Stimulated activated CD4-positive, alpha-beta T cell treated with anti-CD3 and anti-CD28 coated beads, Interleukin-4, amount 100 ng/mL, for 4 hours (primary cell): ENCODE results near the gene HMBS.
A peak's percentile ranks its signal among the peaks of the same experiment; 100 is the strongest.
"Not testable (repeated sequence)": the region's sequence is repeated elsewhere in the genome, so short reads cannot be mapped to it uniquely, and the experiment has no call there.

Source experiments
- DNase-seq, 2 experiments: peaks; one replicate each; pipeline ENCODE4 v3.0.0-alpha.2; 2020

The HMBS gene

GRCh38 chr11:119084663-119085436 is at the start of gene HMBS:
Gene HMBS, plus strand, starts transcription at chr11:119084881. Its CDS starts 153 bp downstream, at chr11:119085034.
- DNase-seq, result peak; percentile 87 to 92

DNA sequence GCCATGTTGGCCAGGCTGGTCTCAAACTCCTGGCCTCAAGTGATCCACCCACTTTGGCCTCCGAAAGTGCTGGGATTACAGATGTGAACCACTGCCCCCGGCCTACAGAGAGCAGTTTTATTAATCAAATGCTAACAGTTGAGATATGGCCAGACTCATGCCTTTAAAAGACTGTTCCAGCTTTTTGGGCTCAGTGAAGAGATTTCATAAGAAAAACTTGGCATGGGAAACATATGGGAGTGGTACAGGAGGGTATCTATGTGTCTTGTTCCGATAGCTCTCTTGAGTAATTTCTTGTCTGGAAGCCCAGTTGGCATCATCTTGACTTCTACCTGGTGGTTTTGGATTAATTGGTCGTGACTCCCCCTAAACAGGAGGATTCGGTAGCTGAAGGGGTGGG is 45.8 kb upstream of the HMBS start:
- no peak for DNase-seq

- DNase-seq, result not testable (repeated sequence)
Measured at GRCh38 chr11:119039471-119039870, 45.2 kb upstream of the HMBS start.

DNA sequence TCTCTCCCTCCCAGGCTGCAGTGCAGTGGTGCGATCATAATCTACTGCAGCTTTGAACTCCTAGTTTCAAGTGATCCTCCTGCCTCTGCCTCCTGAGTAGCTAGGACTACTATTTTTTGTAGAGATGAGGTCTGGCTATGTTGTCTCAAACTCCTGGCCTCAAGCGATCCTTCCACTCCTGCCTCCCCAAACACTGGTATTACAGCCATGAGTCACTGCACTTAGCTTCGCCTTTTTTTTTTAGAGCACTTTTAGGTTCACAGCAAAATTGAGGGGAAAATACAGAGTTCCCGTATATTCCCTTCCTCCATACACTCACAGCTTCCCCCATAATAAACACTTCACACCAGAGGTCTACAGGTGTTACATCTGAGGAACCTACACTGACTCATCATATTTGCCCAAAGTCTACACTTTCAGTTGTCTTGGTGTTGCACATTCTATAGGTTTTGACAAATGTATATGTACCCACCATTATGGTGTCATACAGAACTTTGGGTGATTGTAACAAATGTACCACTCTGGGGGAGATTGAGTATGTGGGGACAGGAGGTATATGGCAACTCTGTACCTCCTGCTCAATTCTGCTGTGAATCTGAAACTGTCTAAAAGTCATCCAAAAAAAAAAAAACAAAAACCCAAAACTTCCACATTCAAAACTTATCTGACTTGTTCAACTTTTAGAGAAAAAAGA is 42.7 kb upstream of the HMBS start:
- DNase-seq, result no peak

DNA sequence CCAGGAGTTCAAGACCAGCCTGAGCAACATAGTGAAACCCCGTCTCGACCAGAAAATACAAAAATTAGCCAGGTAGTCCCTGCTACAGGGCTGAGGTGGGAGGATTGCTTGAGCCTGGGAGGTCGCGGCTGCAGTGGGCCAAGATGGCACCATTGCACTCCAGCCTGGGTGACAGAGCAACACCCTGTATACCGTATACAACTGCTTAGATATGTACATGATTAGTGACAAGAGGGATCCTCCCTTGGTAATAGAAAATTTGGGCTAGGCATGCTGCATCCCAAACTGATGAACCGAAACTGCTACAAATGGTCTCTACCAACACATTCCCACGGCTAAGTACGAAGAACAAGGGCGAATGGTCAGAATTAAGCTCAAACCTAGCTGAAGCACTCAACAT is 41.8 kb upstream of the HMBS start:
- no peak for DNase-seq

- no peak for DNase-seq
Measured at GRCh38 chr11:119044708-119045107, 40.0 kb upstream of the HMBS start.

- DNase-seq, result no peak
Measured at GRCh38 chr11:119046489-119046888, 38.2 kb upstream of the HMBS start.

GRCh38 chr11:119047205-119047604 is 37.5 kb upstream of the HMBS start:
- no peak for DNase-seq

GRCh38 chr11:119048644-119049043 is 36.0 kb upstream of the HMBS start:
- DNase-seq, result no peak

GRCh38 chr11:119049081-119049480 is 35.6 kb upstream of the HMBS start:
- no peak for DNase-seq

GRCh38 chr11:119051440-119052162 is 33.1 kb upstream of the HMBS start:
- DNase-seq, result peak; percentile 22 to 28

DNA sequence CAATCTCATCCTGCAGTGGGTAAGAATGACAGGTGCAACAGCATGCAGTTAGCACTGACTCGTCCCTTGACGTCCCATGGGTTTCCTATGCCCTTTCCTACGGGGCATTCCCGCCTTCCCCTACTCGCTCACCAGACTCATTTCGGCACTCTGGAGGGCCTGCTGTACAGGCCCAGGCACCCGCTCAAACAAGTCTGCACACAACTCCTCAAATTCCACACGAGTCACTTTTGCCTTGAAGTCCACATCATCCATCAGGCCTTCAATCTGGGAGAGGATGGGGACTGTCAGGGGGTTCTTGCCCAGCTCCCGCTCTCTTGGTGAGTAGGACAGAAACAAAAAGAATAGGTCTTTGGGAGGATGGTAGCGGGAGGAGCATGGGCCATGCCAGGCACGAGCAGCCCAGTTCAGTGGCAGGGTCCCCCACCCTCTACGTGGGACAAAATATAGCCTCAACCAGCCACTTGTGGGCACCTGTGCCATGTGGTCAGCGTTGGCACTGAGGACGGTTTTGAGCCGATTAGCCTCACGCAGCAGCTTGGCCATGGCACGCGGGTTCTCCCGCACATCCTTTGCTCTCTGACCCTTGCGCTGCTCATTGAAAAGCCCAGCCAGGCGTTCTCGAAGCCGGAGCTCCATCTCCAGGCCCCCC is 32.4 kb upstream of the HMBS start:
- no peak for DNase-seq

GRCh38 chr11:119054418-119054817 is 30.3 kb upstream of the HMBS start:
- no peak for DNase-seq

DNA sequence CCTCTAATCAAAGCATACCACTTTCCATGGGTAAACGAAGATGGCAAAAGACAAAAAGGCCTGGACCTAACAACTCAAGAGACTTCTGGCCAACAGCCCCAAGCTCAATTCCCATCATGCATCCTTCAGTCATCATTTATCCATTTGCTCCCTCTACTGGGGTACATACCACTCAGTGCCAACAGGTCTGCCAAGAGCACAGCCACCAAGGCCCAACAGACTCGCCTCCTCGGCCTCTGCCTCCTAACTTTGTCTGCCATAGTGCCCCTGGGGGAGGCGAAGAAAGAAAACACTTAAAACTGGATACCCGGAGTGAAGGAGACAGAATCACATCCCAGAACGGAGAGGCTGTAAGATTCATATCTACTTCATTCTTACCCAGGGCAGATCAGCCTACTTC is 28.8 kb upstream of the HMBS start:
- no peak for DNase-seq

DNA sequence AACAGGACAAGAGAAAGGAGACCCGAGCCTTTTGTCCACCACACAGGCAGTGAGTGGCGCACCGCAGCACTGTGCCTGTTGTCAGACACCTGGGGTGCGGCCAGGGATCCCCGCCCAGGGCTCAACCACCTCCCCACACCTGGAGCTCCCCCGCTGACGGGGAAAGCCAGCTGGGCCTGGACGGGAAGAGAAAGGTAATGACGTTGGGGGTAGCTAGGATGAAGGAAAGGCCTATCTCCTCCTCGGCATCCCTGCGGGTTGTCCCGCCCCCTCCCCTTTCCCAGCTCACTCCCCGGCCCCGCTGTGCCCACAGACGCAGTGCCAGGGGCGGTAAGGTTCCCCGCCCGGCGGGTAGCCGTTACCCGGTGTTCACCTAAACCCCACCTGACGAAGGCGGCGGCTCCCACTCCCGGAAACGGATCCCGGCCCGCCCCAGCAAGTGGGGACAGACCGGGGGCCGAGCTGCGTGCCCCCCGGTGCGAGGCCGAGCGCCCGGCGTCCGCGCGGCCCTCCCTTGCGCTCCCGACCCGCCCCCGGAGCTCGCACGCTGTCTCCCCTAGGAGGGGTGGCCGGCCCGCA is 28.2 kb upstream of the HMBS start:
- DNase-seq, result peak; percentile 30 to 33

DNA sequence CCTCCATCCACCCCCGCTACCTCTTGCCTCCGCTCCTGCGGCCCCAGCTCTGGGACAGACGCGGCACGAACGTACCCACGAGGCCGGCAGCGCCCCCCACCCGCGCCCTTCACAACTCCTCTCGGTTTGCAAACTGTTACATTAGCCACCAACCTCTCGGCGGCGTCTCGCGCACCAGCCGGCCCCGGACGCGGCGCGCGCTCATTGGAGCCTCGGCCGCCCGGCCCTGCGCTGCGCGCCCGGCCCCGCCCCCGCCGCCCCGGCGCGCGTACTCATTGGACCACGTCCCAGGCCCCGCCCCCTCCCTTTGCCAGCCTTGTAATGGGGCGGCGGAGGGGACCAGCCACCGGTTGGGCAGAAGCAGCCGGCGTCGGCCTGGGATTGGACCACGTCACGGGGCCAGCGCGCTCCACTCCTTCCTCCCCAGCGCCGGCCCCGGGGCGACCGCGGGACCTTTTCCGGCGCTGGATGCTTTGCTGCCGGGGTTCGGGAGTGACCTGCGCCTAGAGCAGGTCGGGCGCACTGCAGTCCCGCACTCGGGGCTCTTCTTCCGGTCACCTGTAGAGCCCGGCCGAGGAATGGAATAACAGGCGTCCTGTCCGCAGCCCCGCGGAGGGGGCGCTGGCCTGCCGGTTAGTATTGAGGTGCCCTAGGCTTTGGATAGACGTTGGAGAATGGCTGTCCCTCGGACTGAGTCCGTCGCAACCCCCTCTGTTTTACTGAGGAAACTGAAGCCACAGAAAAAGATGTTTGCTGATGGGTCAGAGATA is 27.5 kb upstream of the HMBS start, which contains the start of gene HYOU1:
Gene HYOU1, minus strand, starts transcription at position 206 of the 770 bp plus-strand sequence. CDS start 1,045 bp downstream, outside the sequence.
- DNase-seq, result peak; percentile 97 to 99

- DNase-seq, result not testable (repeated sequence)
Measured at GRCh38 chr11:119059128-119059527, 25.6 kb upstream of the HMBS start.

DNA sequence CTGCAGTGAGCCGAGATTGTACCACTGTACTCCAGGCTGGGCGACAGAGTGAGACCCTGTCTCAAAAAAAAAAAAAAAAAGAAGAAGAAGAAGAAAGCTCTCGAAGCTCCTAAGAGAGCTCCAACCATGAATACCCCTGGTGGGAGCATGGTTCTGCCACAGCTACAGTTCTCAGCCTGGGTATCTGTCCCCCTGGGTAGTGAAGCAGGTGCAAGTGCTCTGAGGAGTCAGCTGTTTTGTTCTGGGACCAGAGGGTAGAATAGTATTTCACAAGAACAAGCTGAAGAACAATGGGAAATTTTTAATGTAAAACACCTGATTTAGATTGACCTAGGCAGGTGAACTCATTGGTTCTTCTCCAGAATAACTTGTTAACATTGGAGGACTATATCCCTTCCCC is 23.4 kb upstream of the HMBS start:
- DNase-seq, result no peak

GRCh38 chr11:119062779-119063178 is 21.9 kb upstream of the HMBS start:
- DNase-seq, result no peak

- DNase-seq, result peak in 1 of 2 experiments; percentile 45
Measured at GRCh38 chr11:119065369-119065768, 19.3 kb upstream of the HMBS start.

DNA sequence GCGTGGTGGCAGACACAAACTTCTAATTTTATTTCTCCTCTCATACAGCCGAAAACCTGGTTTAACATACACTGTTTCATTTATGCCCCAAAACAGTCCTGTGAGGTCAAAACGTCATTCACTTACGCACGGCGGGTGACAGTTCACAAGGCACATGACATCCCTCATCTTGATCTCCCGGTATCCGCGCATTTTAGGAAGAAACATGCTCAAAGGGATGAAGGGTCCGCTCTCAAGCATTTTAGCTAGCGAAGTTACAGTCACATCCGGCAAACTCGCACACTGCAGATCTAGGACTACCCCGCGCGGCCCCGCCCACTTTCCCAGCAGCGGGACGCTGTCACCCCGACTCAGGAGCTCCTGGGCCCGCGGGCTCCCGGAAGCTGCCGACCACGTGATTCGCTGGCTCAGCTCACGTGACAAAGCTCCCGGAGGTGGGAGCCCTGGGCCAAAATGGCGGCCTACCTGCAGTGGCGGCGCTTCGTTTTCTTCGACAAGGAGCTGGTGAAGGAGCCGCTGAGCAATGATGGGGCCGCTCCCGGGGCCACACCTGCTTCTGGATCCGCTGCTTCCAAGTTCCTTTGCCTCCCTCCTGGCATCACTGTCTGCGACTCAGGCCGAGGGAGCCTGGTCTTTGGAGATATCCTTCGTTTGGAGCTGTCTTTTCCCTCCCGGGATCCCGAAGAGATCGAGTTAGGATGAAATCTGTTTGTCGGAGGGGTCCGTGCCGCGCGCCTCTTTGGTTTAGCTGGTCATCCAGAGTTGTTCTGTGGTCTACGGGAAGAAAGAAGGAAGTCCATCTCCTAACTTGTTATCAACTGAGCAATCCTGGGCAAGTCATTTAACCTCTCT is 17.1 kb upstream of the HMBS start, which contains the start of gene VPS11:
Gene VPS11, plus strand, starts transcription at position 448 of the 852 bp plus-strand sequence. Its CDS starts 6 bp downstream, at position 454.
- DNase-seq, result peak; percentile 97 to 98
